ENCODE results near the gene ZBTB11.

- TF ChIP-seq CTCF (IDR thresholded peaks at IDR 0.05) (no peak), POLR2A (IDR thresholded peaks at IDR 0.05) (no peak)
Observed at GRCh38 chr3:101665851-101666250, 11.1 kb downstream of the ZBTB11 start.

All from lower leg skin (tissue), 3 donors.